HG03159 (cell line): ENCODE results near the gene FGL2.
"Not testable (repeated sequence)": the region's sequence is repeated elsewhere in the genome, so short reads cannot be mapped to it uniquely, and the experiment has no call there.

Experiments used
- ATAC-seq: cut with Tn5 transposase; IDR thresholded peaks from one replicate; pipeline ENCODE4 v1.9.1; 2021; ENCODE audit warnings: mild to moderate bottlenecking, moderate library complexity; ENCODE audit not compliant: unreplicated experiment

Gene FGL2

DNA sequence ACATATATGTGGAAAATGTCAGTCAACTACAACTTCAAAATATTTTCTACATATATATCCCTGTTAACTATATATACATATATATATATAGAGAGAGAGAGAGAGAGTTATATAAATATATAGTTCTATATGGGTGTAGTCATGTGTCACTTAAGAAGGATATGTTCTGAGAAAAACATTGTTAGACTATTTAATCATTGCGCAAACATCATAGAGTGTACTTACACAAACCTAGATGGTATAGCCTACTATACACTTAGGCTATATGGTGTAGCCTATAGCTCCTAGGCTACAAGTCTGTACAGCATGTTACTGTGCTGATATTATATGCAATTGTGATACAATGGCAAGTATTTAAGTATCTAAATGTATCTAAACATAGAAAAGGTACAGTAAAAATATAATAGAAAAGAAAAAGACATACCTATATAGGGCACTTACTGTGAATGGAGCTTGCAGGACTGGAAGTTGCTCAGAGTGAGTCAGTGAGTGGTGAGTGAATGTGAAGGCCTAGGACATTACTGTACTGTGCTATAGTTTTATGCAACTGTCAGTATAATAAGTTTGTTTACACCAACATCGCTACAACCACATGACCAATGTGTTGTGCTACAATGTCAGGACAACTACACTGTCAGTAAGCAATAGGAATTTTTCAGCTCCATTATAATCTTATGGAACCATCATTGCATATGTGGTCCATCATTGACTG, 18.0 kb upstream of the FGL2 start:
- no peak for ATAC-seq

DNA sequence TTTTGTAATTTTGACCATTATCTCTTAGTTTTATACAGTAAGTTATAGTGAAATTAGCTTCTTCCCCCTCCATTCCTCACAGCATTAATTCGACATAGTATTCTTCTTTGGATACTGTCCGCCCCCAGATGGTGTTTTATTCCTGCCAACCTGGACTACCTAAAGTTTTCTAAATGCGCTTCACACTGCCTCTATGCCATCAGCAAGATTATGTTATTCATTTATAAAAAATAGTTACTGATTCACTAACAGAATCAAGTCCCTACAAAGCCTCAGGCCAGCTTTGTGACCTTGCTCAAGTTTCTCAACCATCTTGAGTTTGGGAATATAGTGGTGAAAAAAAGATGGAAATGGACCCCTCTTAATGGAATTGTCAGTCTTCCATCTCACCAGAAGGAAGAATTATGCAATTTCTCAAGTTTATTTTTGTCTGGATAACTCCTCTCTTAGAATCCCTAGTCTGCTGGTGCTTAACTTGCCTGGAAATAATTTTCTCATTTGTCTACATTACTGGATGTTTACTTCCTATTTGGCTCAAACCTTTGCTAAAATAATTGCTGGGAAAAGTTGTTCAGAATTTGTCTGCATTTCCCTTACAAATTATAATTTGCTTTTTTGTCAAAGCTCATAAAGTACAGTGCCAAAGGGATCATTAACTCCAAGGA, 16.7 kb upstream of the FGL2 start:
- ATAC-seq, result no peak

DNA sequence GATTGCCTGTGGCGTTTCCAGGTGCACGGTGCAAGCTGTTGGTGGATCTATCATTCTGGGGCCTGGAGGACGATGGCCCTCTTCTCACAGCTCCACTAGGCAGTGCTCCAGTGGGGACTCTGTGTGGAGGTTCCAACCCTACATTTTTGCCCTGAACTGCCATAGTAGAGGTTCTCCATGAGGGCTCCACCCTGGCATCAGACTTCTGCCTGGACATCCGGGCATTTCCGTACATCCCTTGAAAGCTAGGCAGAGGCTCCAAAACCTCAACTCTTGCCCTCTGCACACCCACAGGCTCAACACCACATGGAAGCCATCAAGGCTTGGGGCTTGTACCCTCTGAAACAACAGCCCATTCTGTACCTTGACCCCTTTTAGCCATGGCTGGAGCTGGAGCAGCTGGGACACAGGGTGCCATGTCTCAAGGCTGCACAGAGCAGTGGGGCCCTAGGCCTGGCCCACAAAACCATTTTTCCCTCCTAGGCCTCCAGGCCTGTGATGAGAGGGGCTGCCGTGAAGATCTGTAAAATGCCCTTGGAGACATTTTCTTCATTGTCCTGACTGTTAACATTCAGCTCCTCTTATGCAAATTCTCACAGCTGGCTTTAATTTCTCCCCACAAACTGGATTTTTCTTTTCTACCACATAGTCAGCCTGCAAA, 10.0 kb upstream of the FGL2 start:
- ATAC-seq, result no peak

DNA sequence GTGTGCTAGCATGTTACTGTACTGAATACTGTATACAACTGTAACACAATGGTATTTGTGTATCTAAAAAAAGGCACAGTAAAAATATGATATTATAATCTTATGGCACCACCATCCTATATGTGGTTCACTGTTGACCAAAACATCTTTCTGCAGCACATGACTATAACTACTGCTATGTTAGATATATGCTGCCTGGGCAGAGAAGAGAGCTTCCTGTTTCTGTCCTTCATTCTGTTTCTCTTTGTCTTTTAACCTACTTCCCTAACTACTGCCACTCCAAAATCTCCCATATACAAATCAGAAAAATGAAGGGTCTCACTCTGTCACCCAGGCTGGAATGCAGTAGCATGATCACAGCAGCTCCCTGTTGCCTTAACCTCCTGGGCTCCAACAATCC, 8.8 kb upstream of the FGL2 start:
- ATAC-seq, result no peak

DNA sequence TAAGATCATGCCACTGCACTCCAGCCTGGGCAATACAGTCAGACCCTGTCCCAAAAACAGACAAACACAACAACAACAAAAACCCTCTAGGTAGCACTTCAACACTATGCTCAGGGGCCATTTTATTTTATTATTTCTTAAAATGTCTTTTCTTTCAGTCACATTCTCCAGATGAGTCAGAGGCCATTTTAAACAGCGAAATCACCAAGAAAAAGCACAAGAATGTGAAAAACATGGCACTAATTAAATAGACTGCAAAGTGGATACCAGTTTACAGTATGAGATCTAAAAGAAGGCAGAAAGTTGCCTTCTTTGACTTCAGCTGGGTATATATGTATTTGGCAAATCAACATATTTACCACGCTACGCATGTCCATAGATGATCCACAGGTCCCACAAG, 6.1 kb upstream of the FGL2 start:
- no peak for ATAC-seq

DNA sequence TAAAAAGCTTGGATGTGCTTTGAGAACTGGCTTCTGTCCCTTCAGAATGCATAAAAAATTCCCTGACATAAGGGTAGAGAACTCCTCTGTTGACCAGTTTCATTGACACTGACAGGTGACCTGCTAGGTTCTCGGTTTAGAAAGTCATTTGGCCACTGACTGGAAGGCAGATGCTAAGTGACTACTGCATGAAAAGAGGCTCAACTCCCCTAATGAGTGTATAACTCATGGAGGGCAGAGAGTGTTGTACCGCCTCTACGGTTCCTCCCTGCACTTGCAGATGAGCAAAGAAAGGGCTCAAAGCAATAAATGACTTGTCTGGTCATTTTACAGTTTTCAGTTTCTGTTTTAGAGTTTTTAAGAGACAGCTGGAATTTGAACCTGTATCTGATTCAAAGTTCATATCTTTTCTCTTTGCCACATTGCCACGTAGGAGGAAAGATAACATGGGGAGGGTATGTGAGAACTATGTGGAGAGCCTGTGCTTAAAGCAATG, 2.9 kb upstream of the FGL2 start:
- peak; percentile 95 for ATAC-seq

DNA sequence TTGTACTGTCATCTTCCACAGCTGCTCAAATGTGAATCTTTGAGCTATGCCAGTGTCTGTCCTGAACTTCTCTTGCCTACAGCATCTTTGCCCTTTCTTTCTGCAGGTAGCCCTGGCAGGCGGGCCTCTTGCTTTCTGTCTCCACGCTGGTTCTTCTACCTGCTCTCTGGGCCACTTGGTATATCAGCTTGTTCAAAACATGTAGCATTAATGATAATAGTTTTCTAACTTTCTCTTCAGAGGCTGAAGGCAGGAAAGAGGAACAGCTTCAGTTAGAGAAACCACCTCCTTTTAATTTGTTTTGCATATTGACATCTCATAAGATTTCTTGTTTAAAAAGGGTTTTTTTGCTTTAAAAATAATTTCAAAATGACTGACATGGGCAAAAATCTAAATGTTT, 923 bp upstream of the FGL2 start:
- no peak for ATAC-seq

DNA sequence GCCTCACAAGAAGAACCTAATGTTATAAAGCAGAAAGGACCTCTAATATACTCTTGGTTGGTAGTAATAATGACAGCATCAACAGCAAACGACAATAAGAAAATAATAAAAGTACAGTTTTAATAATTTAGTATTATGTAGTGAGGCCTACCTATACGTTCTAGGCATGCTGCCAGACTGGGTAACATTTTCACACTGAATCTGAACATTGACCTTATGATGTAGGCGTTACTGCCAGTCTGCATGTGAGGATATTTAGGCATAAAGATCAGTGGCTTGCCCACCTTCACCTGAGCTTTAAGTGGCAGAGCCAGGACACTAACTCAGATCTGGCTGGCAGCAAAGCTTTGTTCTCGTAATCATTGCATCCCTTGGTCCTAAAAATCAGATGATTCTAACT, 2.5 kb downstream of the FGL2 start:
- no peak for ATAC-seq

DNA sequence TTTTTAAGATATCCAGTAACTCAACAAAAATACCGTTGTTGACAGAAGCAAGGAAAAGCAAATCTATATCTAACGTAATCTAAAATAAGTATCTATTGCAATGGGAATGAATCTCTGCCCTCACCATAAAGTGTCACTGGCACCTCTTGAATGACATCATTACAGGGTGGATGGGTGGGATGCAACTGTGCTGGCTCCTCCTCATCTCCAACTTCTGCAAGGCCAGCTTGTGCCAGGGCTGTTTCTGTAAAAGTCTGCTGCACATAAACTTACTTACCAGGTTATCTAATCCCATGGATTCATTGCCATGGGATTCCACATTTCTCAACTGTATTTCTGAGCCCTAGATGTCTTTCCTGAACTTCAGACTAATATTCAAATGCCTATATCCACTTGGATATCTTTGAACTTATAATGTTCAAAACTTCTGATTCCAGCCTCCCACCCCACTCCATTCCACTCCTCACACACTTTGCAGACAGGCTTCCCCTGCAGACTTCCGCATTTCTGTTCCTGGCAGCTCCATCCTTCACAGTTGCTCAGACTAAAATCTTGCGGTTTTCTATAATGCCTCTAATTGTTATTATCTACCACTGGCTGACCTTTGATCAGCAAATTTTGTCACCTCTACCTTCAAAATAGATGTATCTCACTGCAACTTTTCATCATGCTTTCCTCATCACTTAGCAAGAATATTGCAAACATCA, 10.7 kb downstream of the FGL2 start:
- ATAC-seq, result no peak

DNA sequence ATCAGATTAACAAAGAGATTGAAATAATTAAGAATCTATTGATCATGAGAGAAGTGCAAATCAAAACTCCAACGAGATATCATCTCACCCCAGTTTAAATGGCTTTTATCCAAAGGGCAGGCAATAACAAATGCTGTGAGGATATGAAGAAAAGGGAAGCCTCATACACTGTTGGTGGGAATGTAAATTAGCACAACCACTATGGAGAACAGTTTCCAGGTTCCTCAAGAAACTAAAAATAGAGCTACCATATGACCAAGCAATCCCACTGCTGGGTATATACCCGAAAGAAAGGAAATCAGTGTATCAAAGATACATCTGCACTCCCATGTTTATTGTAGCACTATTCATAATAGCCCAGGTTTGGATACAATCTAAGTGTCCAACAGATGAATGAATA, 13.8 kb downstream of the FGL2 start:
- ATAC-seq, result no peak

DNA sequence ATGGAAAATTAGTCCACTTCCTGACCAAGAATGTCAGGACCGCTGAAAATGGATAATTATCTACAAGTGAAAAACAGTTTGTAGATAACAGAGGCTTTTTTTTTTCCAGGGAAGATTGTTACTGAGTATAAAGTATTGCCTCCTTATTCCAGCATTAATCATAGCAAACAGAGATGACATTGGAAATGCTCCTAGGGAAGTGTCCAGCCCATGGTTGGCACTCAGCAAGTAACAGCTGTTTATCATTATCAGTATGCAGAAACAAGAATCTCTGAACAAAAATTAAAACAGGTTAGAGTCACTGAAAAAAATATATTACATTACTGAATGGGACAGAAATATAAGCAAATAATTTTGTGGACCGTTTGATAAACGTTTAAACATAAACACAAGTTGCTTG, 14.6 kb downstream of the FGL2 start:
- ATAC-seq, result no peak

DNA sequence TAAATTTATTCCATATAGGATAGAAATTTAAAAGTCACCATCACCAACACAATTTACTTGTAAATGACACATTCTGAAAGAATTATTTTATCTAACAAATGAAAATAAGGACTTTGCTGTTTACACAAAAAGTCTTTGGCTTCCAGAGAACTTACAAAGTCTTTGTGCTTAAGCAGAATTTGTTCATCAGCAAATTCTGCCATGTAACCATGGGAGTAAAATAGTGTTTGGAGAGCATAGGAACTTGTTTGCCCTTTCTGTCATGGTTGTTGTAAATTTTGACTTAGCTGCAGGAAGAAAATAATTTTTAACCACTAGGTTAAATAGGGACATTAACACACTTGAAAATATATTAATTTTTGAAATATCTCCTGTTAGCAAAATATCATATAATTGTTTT, 15.2 kb downstream of the FGL2 start:
- no peak for ATAC-seq

DNA sequence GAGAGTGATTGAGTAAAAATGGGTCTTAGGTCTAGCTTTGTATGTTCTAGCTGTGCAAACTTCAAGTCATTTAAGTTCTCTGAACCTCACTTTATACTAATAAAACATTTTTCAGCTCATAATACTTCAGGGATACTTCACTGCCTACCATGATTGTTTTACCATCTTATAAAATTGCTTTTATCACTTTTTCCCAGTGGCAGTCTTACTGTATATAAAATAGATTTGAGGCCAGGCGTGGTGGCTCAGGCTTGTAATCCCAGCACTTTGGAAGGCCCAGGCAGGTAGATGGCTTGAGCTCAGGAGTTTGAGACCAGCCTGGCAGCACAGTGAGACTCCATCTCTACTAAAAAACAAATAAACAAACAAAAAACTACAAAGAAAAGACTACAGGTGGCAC, 17.4 kb downstream of the FGL2 start:
- no peak for ATAC-seq

DNA sequence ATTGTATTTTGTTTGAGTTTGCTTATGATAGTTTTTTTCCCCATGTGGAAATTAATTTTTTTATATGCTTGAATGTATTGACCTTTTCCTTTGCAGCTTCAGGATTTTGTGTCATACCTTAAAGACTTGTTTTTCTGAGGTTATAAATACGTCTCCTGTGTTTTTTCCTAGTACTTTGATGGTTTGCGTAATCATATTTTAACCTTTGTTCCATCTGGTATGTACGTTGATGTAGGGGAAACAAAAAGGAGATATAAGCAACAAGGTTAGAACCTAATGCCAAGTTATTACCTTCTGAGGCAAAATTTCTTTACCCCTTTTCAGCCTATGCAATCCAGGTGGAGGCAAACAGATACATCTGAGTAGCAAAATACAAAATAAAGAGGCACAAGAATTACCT, 17.9 kb downstream of the FGL2 start:
- no peak for ATAC-seq

DNA sequence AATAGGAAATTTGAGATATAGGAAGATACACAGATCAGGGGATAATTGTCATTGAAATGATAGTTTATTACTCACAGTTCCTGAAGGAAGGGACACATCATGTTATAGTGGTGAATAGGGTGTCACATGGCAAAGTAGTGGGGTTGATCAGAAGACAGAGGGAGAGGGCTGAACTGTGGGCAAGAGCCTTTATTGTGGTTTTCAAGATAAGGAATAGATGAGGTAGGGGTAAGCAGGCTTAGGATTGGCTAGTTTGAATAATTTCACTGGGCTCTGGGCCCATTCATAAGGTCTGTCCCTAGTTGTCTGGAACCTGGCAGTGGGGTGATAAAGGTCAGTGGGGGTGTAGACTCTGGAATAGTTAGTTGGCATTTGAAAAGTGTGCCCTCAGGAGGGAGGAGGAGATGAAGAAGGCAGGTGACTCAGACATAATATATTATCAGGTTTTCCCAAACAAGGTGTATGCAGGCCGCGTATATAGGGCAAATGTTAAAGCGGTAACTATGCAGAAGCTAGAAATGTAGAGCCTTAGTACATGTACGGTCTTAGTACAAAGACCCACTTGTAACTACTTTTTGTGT, 18.5 kb downstream of the FGL2 start:
- ATAC-seq, result no peak

DNA sequence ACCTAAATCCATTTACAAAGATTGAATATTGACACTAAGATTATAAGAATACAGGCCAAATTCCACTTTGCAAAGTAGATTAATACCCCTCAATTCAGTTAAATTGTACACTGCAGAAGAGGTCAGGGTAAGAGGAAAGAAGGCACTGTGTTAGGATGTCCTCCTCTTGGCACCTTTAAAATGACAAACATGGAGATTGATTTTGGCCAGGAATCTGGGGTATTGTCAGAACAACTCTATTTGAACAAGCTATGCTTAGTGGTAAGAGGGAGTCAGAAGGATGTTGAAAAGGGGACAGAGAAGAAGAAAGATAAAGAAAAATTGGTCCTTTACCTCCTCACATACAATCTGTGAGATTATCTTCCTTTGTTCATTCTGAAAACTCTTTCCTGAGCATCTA, 21.6 kb downstream of the FGL2 start:
- ATAC-seq, result not testable (repeated sequence)

DNA sequence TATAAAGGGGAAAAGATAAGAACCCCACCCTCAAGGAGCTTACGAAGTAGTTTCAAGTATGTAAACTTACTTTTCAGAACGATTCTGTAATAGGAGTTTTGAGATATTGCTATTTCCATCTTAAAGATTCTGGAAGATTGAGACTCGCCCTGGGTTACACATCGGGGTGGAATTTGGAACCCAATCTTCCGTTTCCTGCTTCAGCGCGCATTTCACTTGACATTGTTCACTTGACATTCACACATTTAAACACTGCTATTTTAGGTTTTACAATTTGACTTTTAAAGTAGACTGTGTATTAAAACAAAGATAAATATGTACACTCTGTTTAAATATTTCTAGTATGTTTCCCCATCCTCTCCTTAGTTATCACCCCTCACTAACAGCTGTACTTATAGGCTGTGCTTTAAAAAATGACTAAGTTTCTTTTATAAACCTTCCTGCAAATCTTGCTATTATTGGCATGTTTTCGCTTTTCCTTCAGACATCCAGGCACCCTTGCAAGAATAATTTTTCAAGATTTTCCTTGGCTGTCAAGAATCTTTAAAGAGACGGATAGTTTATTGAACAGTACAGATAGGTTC, 22.2 kb downstream of the FGL2 start:
- ATAC-seq, result not testable (repeated sequence)

DNA sequence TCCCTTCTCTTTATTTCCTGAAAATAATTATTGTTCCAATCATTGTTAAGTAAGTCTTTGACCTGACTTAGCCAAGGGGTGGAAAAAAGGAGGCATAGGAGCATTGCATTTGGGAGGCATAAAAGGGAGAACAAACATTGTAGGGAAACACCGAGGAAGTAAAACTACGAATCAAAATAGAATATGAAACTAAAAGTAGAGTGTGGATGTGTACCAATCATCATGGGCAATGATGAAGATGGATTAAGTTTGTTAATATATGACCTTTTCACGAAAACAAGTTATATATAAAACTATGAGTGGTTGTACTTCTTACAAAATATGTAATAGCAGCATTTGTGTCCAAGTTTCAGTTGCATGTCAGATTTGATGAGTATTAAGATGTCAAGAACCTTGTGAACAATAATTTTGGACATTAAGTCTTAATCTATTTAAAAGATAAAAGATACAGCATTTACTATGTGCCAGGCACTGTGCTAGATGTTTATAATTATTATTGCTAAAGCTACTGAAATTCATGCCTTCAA, 24.3 kb downstream of the FGL2 start:
- ATAC-seq, result peak; percentile 83

DNA sequence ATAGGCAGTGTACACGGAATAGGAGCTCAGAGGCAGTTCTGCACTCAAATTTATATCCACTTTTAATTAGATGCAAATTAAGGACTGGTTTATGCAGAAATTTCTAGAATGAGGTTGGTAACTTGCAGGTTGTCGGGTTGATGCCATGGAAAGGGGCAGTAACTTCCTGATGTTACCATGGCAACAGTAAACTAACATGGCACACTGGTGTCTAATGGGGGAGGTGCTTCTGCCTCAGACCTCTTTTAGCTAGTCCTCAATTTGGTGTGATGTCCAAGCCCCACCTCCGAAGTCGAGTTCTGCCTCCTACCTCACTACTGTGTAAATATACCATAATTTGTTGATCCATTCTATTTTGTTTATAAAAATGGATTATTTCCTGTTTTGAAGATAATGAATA, 25.2 kb downstream of the FGL2 start:
- not testable (repeated sequence) for ATAC-seq

DNA sequence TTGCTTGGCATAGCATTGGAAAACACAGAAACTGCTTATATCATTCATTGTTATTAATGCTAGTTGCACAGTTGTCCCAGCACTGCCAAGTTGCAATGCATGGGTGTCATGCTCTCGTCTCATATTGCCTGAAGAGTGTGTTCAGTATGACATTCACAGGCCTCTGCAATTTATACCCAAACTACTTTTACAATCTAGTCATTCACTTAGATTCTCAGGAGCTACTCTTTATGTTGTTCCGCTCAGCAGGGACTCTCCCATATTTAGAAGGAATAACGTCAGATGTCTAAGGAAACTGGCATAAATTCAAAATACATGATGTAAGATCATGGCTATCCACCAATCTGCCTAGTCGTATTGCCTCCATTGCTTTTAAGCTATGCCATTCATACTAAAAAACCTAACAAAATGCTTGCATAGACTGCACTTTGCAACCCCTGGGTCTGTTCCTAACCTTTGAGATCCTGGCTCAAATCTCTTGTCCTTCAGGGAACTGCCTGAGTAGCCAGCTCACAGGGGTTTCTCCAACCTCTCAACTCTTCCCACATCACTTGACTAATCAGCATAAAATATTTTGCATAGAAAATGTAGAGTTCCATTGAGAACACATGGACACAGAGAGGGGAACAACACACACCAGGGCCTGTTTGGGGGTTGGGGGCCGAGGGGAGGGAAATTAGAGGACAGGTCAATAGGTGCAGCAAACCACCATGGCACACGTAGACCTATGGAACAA, 27.0 kb downstream of the FGL2 start:
- not testable (repeated sequence) for ATAC-seq
